ENCODE results near the gene KDM1B. TPM values are rescaled to one million over a fixed set of nuclear protein-coding genes. Genes with fewer than 3 reads are reported as not detected.

The KDM1B gene
- total RNA-seq = 6.1 and 7.0 TPM in 2 replicates

GRCh38 chr6:18155150-18155863 is at the start of gene KDM1B:
TSS of gene KDM1B (plus strand) at chr6:18155422. CDS start at chr6:18159896, 4,474 bp downstream.

GRCh38 chr6:18122128-18123093 is 32.8 kb upstream of the KDM1B start, which contains the start of gene NHLRC1:
TSS of gene NHLRC1 (minus strand) at chr6:18122677. CDS start at chr6:18122606, 71 bp downstream.

GRCh38 chr6:18154507-18155149 is 594 bp upstream of the KDM1B start, which contains the start of gene TPMT:
TSS of gene TPMT (minus strand) at chr6:18155077. CDS start at chr6:18149127, 5,950 bp downstream.

GRCh38 chr6:18264219-18264922 is 109.1 kb downstream of the KDM1B start, which contains the start of gene DEK:
TSS of gene DEK (minus strand) at chr6:18264530. CDS start at chr6:18263987, 543 bp downstream.

Other genes starting within 250 kb of the KDM1B start
- 22.7 and 23.6 TPM in 2 replicates for gene KIF13A, start 167.8 kb upstream of the KDM1B start, total RNA-seq
- gene NHLRC1, start 32.7 kb upstream of the KDM1B start, total RNA-seq = 1.9 and 4.0 TPM in 2 replicates
- 5.8 and 7.6 TPM in 2 replicates for gene TPMT, start 345 bp upstream of the KDM1B start, total RNA-seq
- 31.3 and 53.6 TPM in 2 replicates for gene DEK, start 109.1 kb downstream of the KDM1B start, total RNA-seq
- gene RNF144B, start 231.9 kb downstream of the KDM1B start, total RNA-seq = 0.56 and 0.64 TPM in 2 replicates

Data from cardiac ventricle fibroblast (primary cell).